Stimulated activated naive CD8-positive, alpha-beta T cell treated with anti-CD3 and anti-CD28 coated beads, Interleukin-15, Interleukin-2, amounts not matched to agents 100 U/mL and 50 U/mL, for 24 hours (primary cell): ENCODE measurements around the gene NTPCR.
"Not testable (repeated sequence)": the region's sequence is repeated elsewhere in the genome, so short reads cannot be mapped to it uniquely, and the experiment has no call there.

Experiments
- ATAC-seq: fragments of 150-1000 bp; cut with Tn5 transposase; one replicate; pipeline ENCODE4 v1.10.0; 2021
- DNase-seq: peaks from one replicate; pipeline ENCODE4 v3.0.0; 2021

Gene NTPCR

GRCh38 chr1:232984577-232985425, 34.4 kb downstream of the NTPCR start:
- ATAC-seq (no peak), DNase-seq (no peak)

DNA sequence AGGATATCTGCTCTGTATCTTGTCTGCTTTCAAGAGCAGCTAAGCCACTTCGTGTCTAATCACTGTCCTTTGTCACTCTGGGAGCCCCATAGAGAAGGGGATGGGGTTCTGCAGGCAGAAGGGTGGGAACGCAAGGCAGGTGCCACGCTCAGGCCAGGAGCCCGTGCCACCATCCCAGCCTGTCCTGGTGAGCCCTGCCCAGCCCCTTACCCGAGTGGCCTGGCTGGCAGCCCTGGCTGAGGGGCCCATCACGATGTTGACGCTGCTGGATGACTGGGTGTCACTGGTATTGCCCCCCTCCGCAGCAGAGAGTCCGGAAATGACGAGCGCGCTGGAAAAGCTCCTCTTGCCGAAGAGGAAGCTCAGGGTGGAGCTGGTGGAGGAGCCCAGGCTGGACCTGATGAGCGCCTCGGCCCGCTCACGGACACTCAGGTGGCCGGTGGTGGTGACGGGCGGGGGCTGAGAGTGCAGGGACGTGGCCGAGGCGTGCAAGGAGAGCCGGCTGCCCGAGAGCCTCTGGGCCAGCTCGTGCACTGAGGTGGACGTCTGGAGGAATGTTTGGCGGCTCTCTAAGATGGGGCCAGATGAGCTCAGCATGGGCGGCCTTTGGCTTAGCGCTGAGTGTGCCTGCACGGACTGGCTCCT, 35.6 kb downstream of the NTPCR start:
- DNase-seq (no peak), ATAC-seq (no peak)

DNA sequence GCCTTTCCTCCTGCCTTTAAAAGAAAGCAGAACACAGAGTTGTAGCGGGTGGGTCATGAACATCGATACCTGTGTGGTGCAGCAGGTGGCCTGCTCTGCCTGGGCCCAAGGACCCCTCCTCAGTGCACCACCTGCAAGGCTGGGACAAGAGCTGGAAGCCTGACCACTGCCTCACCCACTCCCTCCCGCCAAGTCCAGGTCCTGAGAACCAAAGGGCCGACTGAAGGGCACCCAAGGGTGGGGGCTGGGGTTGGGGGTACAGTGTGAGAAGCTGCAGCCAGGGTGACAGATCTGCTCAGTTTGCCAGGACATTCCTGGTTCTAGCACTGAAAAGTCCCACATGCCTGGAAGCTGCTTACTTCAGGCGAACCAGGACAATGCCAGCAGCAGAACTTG, 36.1 kb downstream of the NTPCR start:
- DNase-seq (no peak), ATAC-seq (no peak)

DNA sequence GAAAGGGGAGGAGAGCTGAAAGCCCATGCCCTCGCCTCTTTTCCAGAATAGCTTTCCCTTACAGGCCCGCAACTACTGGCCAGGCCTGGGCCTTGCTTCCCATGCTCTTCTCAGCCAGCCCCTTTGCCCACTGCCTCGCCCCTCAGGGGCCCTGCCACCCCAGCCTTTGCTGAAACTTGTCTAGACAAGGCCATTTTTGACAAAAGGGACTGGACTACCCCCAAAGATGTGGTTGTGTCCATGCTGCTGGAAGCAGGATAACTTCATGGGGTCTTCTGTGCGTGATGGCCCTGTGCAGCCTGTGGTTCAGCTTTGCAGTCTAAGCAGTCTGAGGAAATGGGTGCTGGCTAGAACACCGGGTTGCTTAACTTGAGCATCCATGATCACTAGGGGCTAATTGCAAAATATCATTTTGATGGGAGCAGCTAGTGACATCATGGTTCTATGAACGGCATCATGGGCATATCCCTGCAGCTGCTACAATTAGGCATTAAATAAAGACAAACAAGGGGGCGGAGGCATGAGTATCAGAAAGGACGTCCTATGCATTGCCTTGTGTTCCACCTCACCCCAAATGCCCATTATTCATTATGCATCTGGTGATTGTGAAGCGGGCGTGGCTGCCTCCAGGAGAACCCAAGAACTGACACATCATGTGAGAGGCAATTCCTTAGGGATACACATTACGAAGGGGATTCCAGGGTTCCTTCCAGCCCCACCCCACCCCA, 36.8 kb downstream of the NTPCR start:
- DNase-seq: no peak
- ATAC-seq: no peak

DNA sequence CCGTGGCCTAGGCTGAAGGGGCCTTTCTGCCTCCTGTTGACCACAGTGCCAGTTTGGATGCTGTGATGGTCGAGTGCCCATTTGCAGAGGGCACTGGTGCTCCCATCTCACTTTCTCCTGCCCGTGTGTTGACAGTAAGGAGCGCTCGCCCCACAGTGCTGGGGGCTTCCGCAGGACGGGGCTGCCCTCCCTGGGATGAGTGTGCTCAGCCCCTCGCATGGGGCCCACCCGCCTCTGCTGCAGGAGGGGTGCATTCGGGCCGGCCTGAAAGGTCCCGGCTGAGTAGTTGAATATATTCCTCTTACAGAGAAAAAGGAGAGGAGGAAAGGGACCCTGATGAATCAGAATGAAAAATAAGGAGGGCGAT, 37.3 kb downstream of the NTPCR start:
- ATAC-seq: no peak
- no peak for DNase-seq

- ATAC-seq (no peak), DNase-seq (no peak)
Observed at GRCh38 chr1:232988572-232989040, 38.2 kb downstream of the NTPCR start.

DNA sequence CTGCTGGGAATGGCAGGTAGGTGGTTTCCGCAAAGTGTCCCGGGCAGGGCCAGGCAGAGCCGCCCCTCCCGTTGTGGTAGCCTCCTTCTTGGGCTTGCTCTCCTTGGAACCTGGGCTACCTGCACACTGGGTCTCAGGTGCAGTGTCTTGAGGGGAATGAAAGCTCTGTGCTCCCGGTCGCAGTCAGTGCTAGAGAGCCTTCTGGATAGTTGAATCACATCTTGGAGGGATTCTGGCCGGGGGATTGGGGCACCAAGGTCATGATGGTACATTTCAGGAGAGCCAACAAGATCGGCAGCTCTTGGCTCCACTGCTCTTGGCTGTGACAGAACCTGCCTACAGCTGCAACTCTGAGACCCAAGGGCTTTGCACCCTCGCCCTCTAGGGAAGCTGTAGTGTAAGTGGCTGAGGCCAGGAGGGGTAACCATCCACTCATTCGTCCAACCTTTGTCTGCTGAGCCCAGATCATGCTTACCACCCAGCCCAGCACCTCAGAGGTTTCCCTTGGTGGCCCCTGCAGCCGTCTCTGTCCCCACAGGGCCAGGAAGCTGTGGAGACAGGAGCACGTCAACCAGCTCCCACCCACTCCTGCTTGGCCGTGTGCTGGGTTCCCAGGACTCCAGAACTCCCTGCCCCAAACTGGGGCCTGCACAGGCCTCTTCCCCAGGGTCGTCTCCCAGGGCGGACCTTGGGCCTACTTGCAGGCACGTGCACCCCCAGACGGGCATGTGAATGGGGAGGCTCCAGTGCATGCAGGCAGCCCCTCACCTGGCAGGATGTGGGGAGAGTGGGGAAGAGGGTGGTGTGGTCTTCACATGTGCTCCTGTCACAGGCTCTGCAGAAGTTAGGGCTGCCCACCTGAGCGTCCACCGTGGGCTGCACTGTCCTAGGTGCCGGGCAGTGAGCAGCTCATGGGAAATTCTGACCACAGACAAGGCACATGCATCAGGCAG, 40.0 kb downstream of the NTPCR start:
- no peak for ATAC-seq
- DNase-seq: no peak

- ATAC-seq (no peak), DNase-seq (no peak)
Observed at GRCh38 chr1:232991238-232991637, 40.8 kb downstream of the NTPCR start.

- ATAC-seq (no peak), DNase-seq (no peak)
Observed at GRCh38 chr1:232992227-232992626, 41.8 kb downstream of the NTPCR start.

- DNase-seq (no peak), ATAC-seq (no peak)
Observed at GRCh38 chr1:232993555-232993954, 43.1 kb downstream of the NTPCR start.

- no peak for DNase-seq
- ATAC-seq: no peak
Observed at GRCh38 chr1:232995189-232995588, 44.8 kb downstream of the NTPCR start.

DNA sequence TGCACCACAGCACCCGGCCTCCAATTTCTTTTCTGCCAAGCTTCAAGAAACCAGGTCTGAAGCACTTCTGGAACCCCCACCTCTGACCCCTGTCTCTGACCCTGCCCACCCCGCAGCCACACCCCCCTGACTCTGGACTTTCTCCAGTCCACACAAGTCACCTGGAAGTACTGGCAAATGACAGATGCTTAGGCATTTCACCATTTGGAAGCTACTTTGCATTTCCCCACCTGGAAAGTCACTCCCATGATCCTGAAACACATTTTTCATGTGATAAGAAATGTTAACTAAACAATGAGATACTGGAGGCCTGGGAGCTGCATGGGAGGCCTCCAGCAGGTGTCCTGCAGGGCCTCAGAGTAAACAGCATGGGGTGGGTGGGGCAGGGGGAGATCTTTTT, 45.7 kb downstream of the NTPCR start:
- no peak for ATAC-seq

DNA sequence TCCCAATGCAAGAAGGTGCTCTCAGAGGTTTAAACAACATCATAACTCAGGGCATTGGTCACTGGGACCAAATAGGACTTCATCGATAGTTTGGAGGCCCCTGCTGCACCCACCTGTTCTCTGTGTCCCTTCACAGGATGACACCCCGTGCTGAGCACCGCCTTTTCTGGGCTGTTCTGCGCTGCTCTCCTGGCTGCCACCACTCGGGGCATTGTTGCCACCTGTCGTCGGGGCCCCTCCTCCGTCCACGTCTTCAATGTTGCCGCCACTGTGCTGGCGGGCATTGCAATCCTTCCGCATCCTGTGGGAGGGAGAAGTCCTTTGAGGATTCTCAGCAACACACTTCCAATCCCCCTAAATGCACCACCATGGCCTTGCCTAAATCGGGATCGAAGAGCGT, 47.7 kb downstream of the NTPCR start:
- ATAC-seq (no peak), DNase-seq (no peak)

More for the DNA sequence above, 45.7 kb downstream of the NTPCR start:
- no peak for DNase-seq

DNA sequence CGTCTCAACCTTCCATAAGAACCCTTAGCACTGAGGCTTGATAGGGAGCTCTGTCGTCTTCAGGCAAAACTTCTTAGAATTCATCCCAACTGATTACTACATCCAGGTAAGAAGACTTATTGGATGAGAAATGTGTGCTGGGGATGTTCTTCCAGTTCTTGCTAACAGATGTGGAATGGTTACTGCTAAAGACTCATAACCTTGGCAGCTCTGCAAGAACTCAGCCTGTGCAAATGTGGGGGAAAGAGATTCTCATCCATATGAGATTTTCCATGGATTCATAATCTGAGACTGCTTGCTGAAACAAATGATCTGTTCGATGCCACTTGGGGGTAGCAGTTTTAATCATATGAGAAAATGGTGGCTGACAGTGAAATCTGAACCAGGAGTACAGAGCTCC, 48.2 kb downstream of the NTPCR start:
- ATAC-seq (no peak), DNase-seq (no peak)

GRCh38 chr1:232999956-233000625, 49.7 kb downstream of the NTPCR start:
- DNase-seq (no peak), ATAC-seq (no peak)

DNA sequence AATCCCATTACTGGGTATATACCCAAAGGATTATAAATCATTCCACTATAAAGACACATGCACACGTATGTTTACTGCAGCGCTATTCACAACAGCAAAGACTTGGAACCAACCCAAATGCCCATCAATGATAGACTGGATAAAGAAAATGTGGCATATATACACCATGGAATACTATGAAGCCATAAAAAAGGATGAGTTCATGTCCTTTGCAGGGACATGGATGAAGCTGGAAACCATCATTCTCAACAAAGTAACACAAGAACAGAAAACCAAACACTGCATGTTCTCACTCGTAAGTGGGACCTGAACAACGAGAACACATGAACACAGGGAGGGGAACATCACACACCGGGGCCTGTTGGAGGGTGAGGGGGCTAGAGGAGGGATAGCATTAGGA, 53.2 kb downstream of the NTPCR start:
- ATAC-seq, DNase-seq: not testable (repeated sequence)

- no peak for DNase-seq
- ATAC-seq: no peak
Observed at GRCh38 chr1:233004451-233004850, 54.0 kb downstream of the NTPCR start.

GRCh38 chr1:233005156-233005555, 54.7 kb downstream of the NTPCR start:
- ATAC-seq: no peak
- DNase-seq: no peak

GRCh38 chr1:233005703-233006102, 55.3 kb downstream of the NTPCR start:
- DNase-seq: no peak
- ATAC-seq: no peak

- no peak for ATAC-seq
- no peak for DNase-seq
Observed at GRCh38 chr1:233006108-233006507, 55.7 kb downstream of the NTPCR start.

- DNase-seq (no peak), ATAC-seq (no peak)
Observed at GRCh38 chr1:233006541-233006973, 56.1 kb downstream of the NTPCR start.
